HG03378 (cell line): Measurements from ENCODE around the gene SMNDC1.
A peak's percentile ranks its signal among the peaks of the same experiment; 100 is the strongest.
"Not testable (repeated sequence)": the region's sequence is repeated elsewhere in the genome, so short reads cannot be mapped to it uniquely, and the experiment has no call there.

Source experiments
- ATAC-seq: cut with Tn5 transposase; IDR thresholded peaks from one replicate; pipeline ENCODE4 v1.9.1; 2021; ENCODE audit warnings: mild to moderate bottlenecking, moderate library complexity; ENCODE audit not compliant: unreplicated experiment

Gene SMNDC1

GRCh38 chr10:110286841-110287240, 17.9 kb downstream of the SMNDC1 start:
- ATAC-seq: no peak

- ATAC-seq: no peak
Measured at GRCh38 chr10:110285501-110285900, 19.2 kb downstream of the SMNDC1 start.

DNA sequence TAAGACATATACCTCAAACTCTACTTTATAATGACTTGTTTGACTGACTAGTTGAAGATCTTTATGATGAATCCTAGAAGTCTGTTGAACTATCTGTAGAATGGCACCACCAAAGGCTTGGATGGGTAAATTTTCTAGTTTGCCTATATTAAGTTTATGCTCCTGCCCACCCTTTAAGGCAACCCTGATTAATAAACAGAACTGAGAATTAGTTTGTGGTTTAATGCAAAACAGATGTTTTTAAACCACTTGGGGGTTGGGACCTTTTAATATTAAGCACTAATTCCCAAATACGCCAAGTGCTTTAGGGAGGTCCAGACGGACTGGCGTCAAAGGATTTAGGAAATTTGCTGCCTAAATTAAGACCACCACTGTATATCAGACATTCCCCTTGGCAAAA, 20.5 kb downstream of the SMNDC1 start:
- ATAC-seq: no peak

GRCh38 chr10:110279407-110279986, 25.2 kb downstream of the SMNDC1 start:
- no peak for ATAC-seq

DNA sequence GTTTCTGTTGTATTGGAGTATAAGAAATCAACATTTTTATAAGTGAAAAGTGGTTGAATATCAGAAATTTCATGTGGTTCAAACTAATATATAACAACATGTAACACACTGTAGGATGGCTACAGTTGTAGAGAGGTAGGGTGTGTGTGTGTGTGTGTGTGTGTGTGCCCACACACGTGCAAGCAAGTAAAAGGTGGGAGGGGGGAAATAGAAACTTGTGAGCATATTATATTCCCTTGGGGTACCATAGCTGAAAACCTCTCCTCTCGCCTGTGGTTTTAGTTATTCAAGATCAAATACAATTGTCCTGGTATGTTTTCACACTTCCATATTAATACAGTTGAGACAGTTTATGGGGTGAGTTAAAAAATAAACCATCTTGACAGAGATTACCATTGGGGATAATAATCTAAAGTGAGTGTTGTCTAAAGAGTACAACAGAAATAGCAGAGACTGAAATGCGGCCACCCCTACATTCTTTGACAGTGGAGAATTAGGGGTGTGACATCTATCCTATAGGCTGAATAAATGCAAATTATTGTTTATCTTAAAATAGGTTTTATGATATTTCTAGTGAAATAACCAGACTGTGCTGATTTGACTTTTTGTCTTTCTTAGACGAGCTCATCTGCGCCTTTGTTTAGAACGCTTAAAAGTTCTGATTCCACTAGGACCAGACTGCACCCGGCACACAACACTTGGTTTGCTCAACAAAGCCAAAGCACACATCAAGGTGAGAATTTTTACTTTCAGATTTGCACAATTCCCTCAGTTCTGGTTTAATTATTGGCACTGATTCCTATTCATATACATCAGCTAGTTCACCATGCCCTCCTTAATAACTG, 25.9 kb downstream of the SMNDC1 start:
- no peak for ATAC-seq

DNA sequence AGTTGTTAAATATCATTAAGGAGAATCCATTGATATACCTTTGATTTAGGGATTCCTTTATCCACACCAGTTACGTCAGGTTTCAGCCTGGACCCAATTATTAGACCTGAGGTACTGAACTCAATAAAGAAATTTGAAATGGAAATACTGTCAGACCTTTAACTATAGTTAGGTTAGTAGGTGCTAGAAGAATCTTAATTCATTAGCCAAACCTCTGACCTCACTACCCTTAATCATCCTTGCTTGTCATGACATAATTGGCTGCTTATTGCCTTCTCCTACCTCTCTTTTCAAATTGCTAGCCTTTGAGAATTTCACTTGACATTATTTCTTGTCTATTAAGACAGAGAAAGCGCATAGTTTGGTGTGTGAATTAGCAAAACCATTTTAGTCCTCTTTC, 27.1 kb downstream of the SMNDC1 start:
- no peak for ATAC-seq

DNA sequence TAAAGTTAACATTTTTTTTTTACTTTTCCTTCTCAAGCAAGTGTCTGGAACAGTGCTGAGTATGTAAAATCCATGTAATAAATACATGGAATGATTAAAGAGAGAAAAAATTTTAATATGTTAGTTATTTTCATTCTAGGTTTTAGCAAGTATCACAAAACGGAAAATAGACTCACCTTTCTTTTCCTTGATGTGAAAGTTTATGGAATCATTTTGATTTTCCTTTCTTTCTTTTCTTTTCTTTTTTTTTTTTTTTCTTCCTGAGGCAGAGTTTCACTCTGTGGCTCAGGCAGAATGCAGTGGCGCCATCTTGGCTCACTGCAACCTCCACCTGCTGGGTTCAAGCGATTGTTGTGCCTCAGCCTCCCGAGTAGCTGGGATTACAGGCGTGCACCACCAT, 28.1 kb downstream of the SMNDC1 start:
- no peak for ATAC-seq

GRCh38 chr10:110275128-110275729, 29.5 kb downstream of the SMNDC1 start:
- ATAC-seq: no peak

- ATAC-seq: no peak
Measured at GRCh38 chr10:110274647-110275046, 30.1 kb downstream of the SMNDC1 start.

DNA sequence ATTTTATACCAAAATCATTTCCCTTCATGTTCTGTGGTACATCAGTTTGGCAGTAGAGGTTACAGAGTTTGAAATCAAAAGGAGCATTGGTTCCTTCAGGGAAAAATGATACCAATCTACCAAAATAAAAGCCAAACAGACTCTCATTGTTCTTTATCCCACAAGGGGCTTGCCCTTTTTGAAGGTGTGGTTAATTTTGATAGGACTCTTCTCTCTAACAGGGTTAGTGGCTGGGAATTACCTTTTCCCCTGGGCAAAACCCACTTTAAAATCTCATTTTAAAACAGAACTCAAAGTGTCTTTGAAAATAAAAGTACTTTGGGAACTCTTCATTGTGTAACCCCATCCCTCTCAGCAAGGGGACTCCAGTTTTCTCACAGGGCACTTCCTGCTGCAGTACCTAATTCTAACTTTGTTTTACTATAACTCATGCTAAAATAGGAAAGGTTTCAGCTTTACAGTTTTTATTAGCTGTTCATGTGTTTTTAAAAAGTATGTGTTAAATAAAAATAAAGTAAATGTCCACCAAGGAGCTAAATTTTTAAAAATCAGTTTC, 30.6 kb downstream of the SMNDC1 start:
- no peak for ATAC-seq

GRCh38 chr10:110273474-110273873, 31.2 kb downstream of the SMNDC1 start:
- ATAC-seq: no peak

DNA sequence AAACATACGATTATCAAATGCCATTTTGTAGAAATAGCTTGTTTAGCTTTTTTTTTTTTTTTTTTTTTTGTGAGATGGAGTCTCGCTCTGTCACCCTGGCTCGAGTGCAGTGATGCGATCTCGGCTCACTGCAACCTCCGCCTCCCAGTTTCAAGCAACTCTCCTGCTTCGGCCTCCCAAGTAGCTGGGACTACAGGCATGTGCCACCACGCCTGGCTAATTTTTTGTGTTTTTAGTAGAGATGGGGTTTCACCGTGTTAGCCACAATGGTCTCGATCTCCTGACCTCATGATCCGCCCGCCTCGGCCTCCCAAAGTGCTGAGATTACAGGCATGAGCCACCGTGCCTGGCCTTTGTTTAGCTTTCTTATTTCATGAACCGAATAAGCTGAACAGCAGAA, 31.7 kb downstream of the SMNDC1 start:
- ATAC-seq: not testable (repeated sequence)

- peak; percentile 68 for ATAC-seq
Measured at GRCh38 chr10:110269374-110270318, 35.1 kb downstream of the SMNDC1 start.

- ATAC-seq: no peak
Measured at GRCh38 chr10:110268971-110269370, 35.7 kb downstream of the SMNDC1 start.

DNA sequence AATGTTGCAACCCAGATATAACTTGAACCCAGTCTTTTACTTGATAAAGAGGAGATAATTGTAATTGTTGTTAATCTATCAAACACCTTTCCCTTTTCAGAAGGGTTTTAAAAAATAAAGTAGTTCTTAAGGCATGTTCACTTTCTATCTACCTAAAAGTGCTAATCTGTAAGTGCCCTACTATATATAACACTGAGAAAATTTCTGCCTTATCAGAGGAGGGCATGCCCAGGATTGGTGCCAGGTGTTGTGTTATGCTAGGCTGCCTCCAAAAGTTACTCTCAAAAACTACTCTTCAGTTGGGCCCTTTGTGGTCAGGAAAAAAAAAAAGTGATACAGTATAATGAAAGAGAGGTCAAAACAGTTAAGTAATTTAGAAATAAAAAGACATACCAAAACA, 36.3 kb downstream of the SMNDC1 start:
- ATAC-seq: peak; percentile 52

- no peak for ATAC-seq
Measured at GRCh38 chr10:110267276-110267675, 37.4 kb downstream of the SMNDC1 start.

- ATAC-seq: no peak
Measured at GRCh38 chr10:110265573-110266193, 39.0 kb downstream of the SMNDC1 start.

GRCh38 chr10:110263164-110263563, 41.6 kb downstream of the SMNDC1 start:
- no peak for ATAC-seq

DNA sequence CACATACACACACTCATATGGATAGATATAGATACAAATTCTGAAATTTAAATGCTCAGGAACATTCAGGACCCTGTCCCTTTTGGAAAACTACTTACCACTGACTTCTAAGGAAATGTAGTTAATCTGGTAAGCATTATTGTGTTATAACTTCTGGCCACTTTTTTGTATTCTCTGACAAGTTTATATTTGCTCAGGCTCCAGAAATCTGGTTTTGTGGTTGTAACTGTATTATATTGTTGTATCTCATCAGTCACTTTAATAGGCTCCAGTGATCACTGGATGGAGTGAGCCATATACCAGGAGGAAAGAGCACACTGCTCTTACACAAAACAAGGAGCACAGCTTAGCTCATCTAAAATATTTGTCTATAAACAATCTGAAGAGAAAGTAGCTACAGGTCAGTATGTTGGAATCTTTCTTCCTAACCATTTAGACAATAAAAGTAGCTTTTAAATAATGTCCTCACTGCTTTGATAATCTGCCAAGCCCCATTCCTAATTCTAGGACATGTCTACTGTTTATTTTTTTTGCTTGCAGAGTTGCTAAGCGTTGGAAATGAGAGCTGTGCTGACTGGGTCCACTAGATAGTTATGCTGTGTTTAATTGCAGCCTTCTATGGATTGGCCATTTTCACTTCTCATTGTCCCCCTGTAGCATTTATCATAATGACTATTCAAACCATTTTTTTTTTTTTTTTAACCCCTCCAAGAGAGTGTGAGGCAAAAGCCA, 43.8 kb downstream of the SMNDC1 start:
- ATAC-seq: no peak

- ATAC-seq: no peak
Measured at GRCh38 chr10:110259317-110259716, 45.4 kb downstream of the SMNDC1 start.
